Suprapubic skin (tissue), 4 donors: ENCODE data around the gene THBS3. TPM values are rescaled to one million over a fixed set of nuclear protein-coding genes. Genes with fewer than 3 reads are reported as not detected.
"Not testable (repeated sequence)": the region's sequence is repeated elsewhere in the genome, so short reads cannot be mapped to it uniquely, and the experiment has no call there.

Experiments used
- DNase-seq, 2 donors: peaks; one replicate each; pipeline ENCODE4 v3.0.0-alpha.2; 2019; ENCODE audit warnings: low spot score in 2 of 2
- H3K27ac ChIP-seq: fragments of 200-600 bp; sonication (generic); one replicate; pipeline ENCODE4 v1.5.1; 2019
- H3K27me3 ChIP-seq: fragments of 200-600 bp; sonication (generic); one replicate; pipeline ENCODE4 v1.5.1; 2019
- H3K36me3 ChIP-seq: fragments of 200-600 bp; sonication (generic); one replicate; pipeline ENCODE4 v1.5.1; 2019
- H3K4me1 ChIP-seq: fragments of 200-600 bp; sonication (generic); one replicate; pipeline ENCODE4 v1.5.1; 2019
- H3K4me3 ChIP-seq: fragments of 200-600 bp; sonication (generic); one replicate; pipeline ENCODE4 v1.5.1; 2019; ENCODE audit warnings: mild to moderate bottlenecking
- H3K9me3 ChIP-seq: fragments of 200-600 bp; sonication (generic); one replicate; pipeline ENCODE4 v1.5.1; 2019
- CTCF ChIP-seq, 2 donors: fragments of 200-600 bp in 1 of 2; fragments of 450-650 bp in 1 of 2; sonication (generic) in 1 of 2; IDR thresholded peaks; one replicate each; pipeline ENCODE4 v1.5.1; 2016 to 2019; ENCODE audit warnings: antibody characterized with exemption in 2 of 2, mild to moderate bottlenecking in 1 of 2, moderate library complexity in 1 of 2
- EP300 ChIP-seq: sonication (generic); formaldehyde crosslinking; IDR thresholded peaks from one replicate; pipeline ENCODE4 v1.6.1; 2017; ENCODE audit warnings: antibody characterized with exemption
- POLR2A ChIP-seq, 2 donors: fragments of 450-650 bp; IDR thresholded peaks; one replicate each; pipeline ENCODE4 v1.6.1; 2017; ENCODE audit warnings: antibody characterized with exemption in 2 of 2, mild to moderate bottlenecking in 2 of 2, moderate library complexity in 2 of 2
- POLR2AphosphoS5 ChIP-seq, 3 donors: sonication (generic); formaldehyde crosslinking; IDR thresholded peaks; one replicate each; pipeline ENCODE4 v1.6.1; 2017; ENCODE audit warnings: antibody characterized with exemption in 3 of 3
- WGBS: methylation state at CpG from one replicate; pipeline ENCODE4 v1.1.5; 2018; 5-methylcytosine and 5-hydroxymethylcytosine counted together
- total RNA-seq, 4 donors: library from RNA; depleted of rRNA; stranded (reverse); fragments of >200 nt; gene quantifications; one replicate each; pipeline ENCODE4 v1.1.0, GENCODE V29; 2016

The THBS3 gene
- total RNA-seq, 4 donors from 2014 or later, result 21.4 to 90.8 (median 26.7) TPM

GRCh38 chr1:155195201-155196102 lies 12.2 kb downstream of the THBS3 start:
- TF ChIP-seq CTCF (IDR thresholded peaks at IDR 0.05) (no peak), EP300 (no peak), POLR2AphosphoS5 (IDR thresholded peaks at IDR 0.05) (no peak), POLR2A (IDR thresholded peaks at IDR 0.05) (no peak)
- peaks cover 42% of the 10 kb centered on the region for H3K4me1 ChIP-seq
- H3K4me3 ChIP-seq, result peak overlapping the region; percentile 62
- peak in 1 of 2 donors; percentile 76 for DNase-seq
- peak overlapping the region; percentile 89 for H3K27ac ChIP-seq
- no peaks in the 10 kb centered on the region for H3K9me3 ChIP-seq
- H3K36me3 ChIP-seq, result peaks cover 14% of the 10 kb centered on the region
- H3K27me3 ChIP-seq, result no peaks in the 10 kb centered on the region
- WGBS, result 9% methylated on average over 18 of the region's 27 CpGs

GRCh38 chr1:155193991-155194240 lies 13.8 kb downstream of the THBS3 start:
- Histone ChIP-seq H3K27ac (peak overlapping the region; percentile 89), H3K4me3 (peak overlapping the region; percentile 62), H3K4me1 (peaks cover 42% of the 10 kb centered on the region)
- DNase-seq, H3K36me3 ChIP-seq, H3K9me3 ChIP-seq, H3K27me3 ChIP-seq: not testable (repeated sequence)
- 4% methylated on average over 14 of the region's 16 CpGs for WGBS

- peak overlapping the region; percentile 89 for H3K27ac ChIP-seq
- 1% methylated on average over 17 of the region's 38 CpGs for WGBS
- H3K4me3 ChIP-seq, result peak overlapping the region; percentile 62
- no peaks in the 10 kb centered on the region for H3K9me3 ChIP-seq
- H3K27me3 ChIP-seq, result no peaks in the 10 kb centered on the region
- TF ChIP-seq POLR2A (IDR thresholded peaks at IDR 0.05) (peak in 1 of 2 donors; percentile 47), EP300 (no peak), CTCF (IDR thresholded peaks at IDR 0.05) (peak; percentile 93 to 98), POLR2AphosphoS5 (IDR thresholded peaks at IDR 0.05) (peak in 1 of 3 donors; percentile 69)
- peaks cover 42% of the 10 kb centered on the region for H3K4me1 ChIP-seq
- DNase-seq, result peak; percentile 93 to 97
- H3K36me3 ChIP-seq, result peaks cover 7% of the 10 kb centered on the region
These were observed 14.3 kb downstream of the THBS3 start for GRCh38 chr1:155193275-155193990.

- H3K27ac ChIP-seq, result peak overlapping the region; percentile 89
- H3K36me3 ChIP-seq, result no peaks in the 10 kb centered on the region
- peaks cover 42% of the 10 kb centered on the region for H3K4me1 ChIP-seq
- WGBS, result 38% methylated on average over 19 of the region's 20 CpGs
- DNase-seq, result no peak
- H3K9me3 ChIP-seq, result no peaks in the 10 kb centered on the region
- TF ChIP-seq EP300 (no peak), POLR2A (IDR thresholded peaks at IDR 0.05) (no peak), CTCF (IDR thresholded peaks at IDR 0.05) (no peak), POLR2AphosphoS5 (IDR thresholded peaks at IDR 0.05) (no peak)
- peak overlapping the region; percentile 62 for H3K4me3 ChIP-seq
- H3K27me3 ChIP-seq, result no peaks in the 10 kb centered on the region
These were observed 15.1 kb downstream of the THBS3 start for GRCh38 chr1:155192346-155193274.

GRCh38 chr1:155191904-155192303 lies 15.8 kb downstream of the THBS3 start:
- Histone ChIP-seq H3K4me3 (no peak overlapping the region), H3K27ac (peak overlapping the region; percentile 89), H3K4me1 (peaks cover 42% of the 10 kb centered on the region), H3K9me3 (no peaks in the 10 kb centered on the region), H3K36me3 (no peaks in the 10 kb centered on the region), H3K27me3 (no peaks in the 10 kb centered on the region)
- 66% methylated on average over 8 of the region's 17 CpGs for WGBS
- DNase-seq, result peak in 1 of 2 donors; percentile 71
- TF ChIP-seq EP300 (no peak), CTCF (IDR thresholded peaks at IDR 0.05) (no peak), POLR2AphosphoS5 (IDR thresholded peaks at IDR 0.05) (no peak), POLR2A (IDR thresholded peaks at IDR 0.05) (no peak)

GRCh38 chr1:155189926-155190325 lies 17.8 kb downstream of the THBS3 start:
- peak in 1 of 2 donors; percentile 69 for DNase-seq
- 86% methylated on average over 15 of the region's 45 CpGs for WGBS
- H3K27ac ChIP-seq, H3K9me3 ChIP-seq, H3K27me3 ChIP-seq, H3K36me3 ChIP-seq, H3K4me3 ChIP-seq: not testable (repeated sequence)
- peaks cover 41% of the 10 kb centered on the region for H3K4me1 ChIP-seq
